Stimulated activated CD8-positive, alpha-beta memory T cell treated with anti-CD3 and anti-CD28 coated beads, Interleukin-7, amount 100 ng/mL, for 1 hour (primary cell): Measurements from ENCODE around the gene PAN2.
"Not testable (repeated sequence)": the region's sequence is repeated elsewhere in the genome, so short reads cannot be mapped to it uniquely, and the experiment has no call there.

Experiments
- DNase-seq, 2 donors: peaks; one replicate each; pipeline ENCODE4 v3.0.0-alpha.2; 2020; ENCODE audit warnings: low read depth in 2 of 2

Gene PAN2

GRCh38 chr12:56272468-56272867 is 61.3 kb downstream of the PAN2 start:
- not testable (repeated sequence) for DNase-seq

DNA sequence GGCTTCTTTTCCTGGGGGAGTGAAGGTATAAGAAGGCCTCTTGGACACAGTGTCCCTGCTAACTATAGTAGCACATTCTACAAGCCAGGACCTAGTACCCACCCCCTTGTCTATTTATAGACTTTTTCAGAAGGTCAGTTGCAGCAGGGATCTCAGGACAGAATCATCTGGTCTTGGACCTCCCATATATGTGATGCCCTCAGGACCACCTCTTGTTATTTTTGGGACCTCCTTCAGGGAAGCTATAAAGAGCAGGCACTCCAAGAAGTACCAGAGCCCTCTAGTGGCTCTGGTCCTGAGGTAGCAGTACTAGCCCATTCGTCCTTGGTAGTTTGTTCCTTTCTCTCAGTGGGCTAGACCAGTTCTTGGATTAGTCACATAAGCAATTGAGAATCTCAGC is 62.8 kb downstream of the PAN2 start:
- no peak for DNase-seq

DNA sequence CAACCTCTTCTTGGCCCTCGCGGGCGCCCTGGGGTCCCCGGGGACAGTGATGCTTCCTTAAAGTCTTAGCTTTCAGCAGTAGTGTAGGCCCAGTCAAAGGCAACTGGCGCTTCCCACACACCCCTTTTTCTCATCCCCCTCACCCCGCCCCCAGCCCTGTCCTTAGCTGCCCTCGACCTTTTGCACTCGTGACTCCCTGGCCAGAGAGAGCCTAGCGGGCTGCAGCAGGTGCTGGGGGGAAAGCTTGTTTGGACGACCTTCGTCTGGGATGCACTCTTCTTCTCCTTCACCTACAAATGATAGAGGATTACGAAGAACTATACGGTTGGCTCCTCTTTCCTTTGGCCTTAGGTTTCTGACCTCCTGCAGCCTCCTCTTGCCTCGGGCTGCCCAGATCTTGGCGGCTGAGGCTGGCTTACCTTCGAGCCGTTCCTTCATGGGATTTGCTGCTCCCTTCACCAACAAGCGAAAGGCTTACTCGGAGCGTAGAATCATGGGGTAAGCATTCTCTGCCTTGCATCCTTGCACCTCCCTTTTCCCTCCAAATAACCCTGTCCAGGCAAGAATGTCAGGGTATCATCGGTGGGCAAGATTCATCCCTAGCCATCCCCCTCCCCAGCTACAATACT is 66.2 kb downstream of the PAN2 start:
- no peak for DNase-seq

- peak; percentile 74 to 82 for DNase-seq
Observed at GRCh38 chr12:56266693-56267442, 66.9 kb downstream of the PAN2 start, which contains the start of gene COQ10A. COQ10A (plus strand) TSS chr12:56266942; CDS start chr12:56267119, 177 bp downstream.
